HG03159 (cell line): ENCODE data around the gene RBM39.
"Not testable (repeated sequence)": the region's sequence is repeated elsewhere in the genome, so short reads cannot be mapped to it uniquely, and the experiment has no call there.

Experiments used
- ATAC-seq: cut with Tn5 transposase; IDR thresholded peaks from one replicate; pipeline ENCODE4 v1.9.1; 2021; ENCODE audit warnings: mild to moderate bottlenecking, moderate library complexity; ENCODE audit not compliant: unreplicated experiment

Gene RBM39

GRCh38 chr20:35757098-35757705, 15.1 kb upstream of the RBM39 start:
- ATAC-seq, result no peak

- ATAC-seq, result no peak
Observed at GRCh38 chr20:35756404-35756803, 14.3 kb upstream of the RBM39 start.

GRCh38 chr20:35750611-35751010, 8.6 kb upstream of the RBM39 start:
- no peak for ATAC-seq

- ATAC-seq, result not testable (repeated sequence)
Observed at GRCh38 chr20:35744492-35744841, 2.4 kb upstream of the RBM39 start.

- no peak for ATAC-seq
Observed at GRCh38 chr20:35743693-35744491, 1.8 kb upstream of the RBM39 start.

GRCh38 chr20:35742741-35743523, 872 bp upstream of the RBM39 start:
- no peak for ATAC-seq

- no peak for ATAC-seq
Observed at GRCh38 chr20:35739294-35740163, 2.5 kb downstream of the RBM39 start.

GRCh38 chr20:35738410-35739179, 3.5 kb downstream of the RBM39 start:
- ATAC-seq, result no peak

- ATAC-seq, result no peak
Observed at GRCh38 chr20:35737865-35738333, 4.2 kb downstream of the RBM39 start.

- no peak for ATAC-seq
Observed at GRCh38 chr20:35735826-35736470, 6.1 kb downstream of the RBM39 start.

- no peak for ATAC-seq
Observed at GRCh38 chr20:35734777-35735649, 7.0 kb downstream of the RBM39 start.

GRCh38 chr20:35734374-35734773, 7.7 kb downstream of the RBM39 start:
- ATAC-seq, result no peak

- no peak for ATAC-seq
Observed at GRCh38 chr20:35732644-35732982, 9.4 kb downstream of the RBM39 start.

GRCh38 chr20:35731862-35732643, 10.0 kb downstream of the RBM39 start:
- ATAC-seq, result no peak

- no peak for ATAC-seq
Observed at GRCh38 chr20:35731469-35731788, 10.6 kb downstream of the RBM39 start.

GRCh38 chr20:35730583-35731468, 11.2 kb downstream of the RBM39 start:
- no peak for ATAC-seq
